HCT116 (cell line): Measurements from ENCODE around the gene TEDC2. TPM values are rescaled to one million over a fixed set of nuclear protein-coding genes. Genes with fewer than 3 reads are reported as not detected.

Experiments
- ATAC-seq: fragments of 200-7000 bp; cut with Tn5 transposase; 2 replicates; pipeline ENCODE4 v1.9.1; 2020; ENCODE audit warnings: mild to moderate bottlenecking, moderate library complexity
- BruUV-seq: library from RNA; stranded (reverse); fragments of 400-500 nt; replicated peaks from 2 replicates; lab custom pipeline; 2021; lab: Mats Ljungman, UMichigan
- CTCF ChIA-PET: fragments of 300-600 bp; sonication (Branson Sonifier 250); formaldehyde crosslinking; loops from one replicate; lab custom pipeline; 2021; ENCODE audit warnings: antibody characterized with exemption; lab: Charles Lee
- POLR2A ChIA-PET: fragments of 300-600, 350-600 bp; sonication (Branson Sonifier 250); formaldehyde crosslinking; loops from one replicate; lab custom pipeline; 2021; ENCODE audit warnings: antibody characterized with exemption; lab: Charles Lee
- RAD21 ChIA-PET, 2 experiments: fragments of 300-600 bp; sonication (Branson Sonifier 250); formaldehyde crosslinking; loops; one replicate each; lab custom pipeline; 2023; ENCODE audit warnings: low total read pairs in 2 of 2; ENCODE audit not compliant: uncharacterized antibody in 2 of 2, unreplicated experiment in 2 of 2, low non-redundant PET in 1 of 2; lab: Charles Lee
- DNase-seq: peaks from one replicate; pipeline ENCODE4 v3.0.0-alpha.2; 2010; ENCODE audit warnings: low read depth, low spot score
- H2AFZ ChIP-seq: fragments of 200-600 bp; shearing (Covaris generic), sonication (generic); 2 replicates; pipeline ENCODE4 v1.6.1; 2017; ENCODE audit warnings: low read depth, mixed run types, mixed read lengths, antibody characterized with exemption, low read length; ENCODE audit not compliant: poor library complexity, severe bottlenecking
- H3K27ac ChIP-seq: 2 replicates; pipeline ENCODE4 v1.5.1; 2012; ENCODE audit warnings: low read depth, low read length
- H3K27me3 ChIP-seq: fragments of 200-600 bp; sonication (generic); 2 replicates; pipeline ENCODE4 v1.6.1; 2016; ENCODE audit warnings: mixed run types, low read length, mixed read lengths; ENCODE audit not compliant: insufficient read depth
- H3K36me3 ChIP-seq, 2 experiments: fragments of 200-500 bp in 1 of 2; fragments of 200-600 bp in 1 of 2; sonication (Bioruptor generic) in 1 of 2; sonication (generic) in 1 of 2; 2 replicates each; pipeline versions ENCODE4 v1.5.1 to v1.6.1; 2014 to 2016; ENCODE audit warnings: low read length in 2 of 2, inconsistent platforms in 1 of 2, mixed read lengths in 1 of 2, mixed run types in 1 of 2; ENCODE audit not compliant: insufficient read depth in 2 of 2, control insufficient read depth in 1 of 2
- H3K4me1 ChIP-seq, 2 experiments: fragments of 200-600 bp in 1 of 2; sonication (generic) in 1 of 2; 2 replicates each; pipeline versions ENCODE4 v1.5.1 to v1.6.1; 2012 to 2017; ENCODE audit warnings: low read length in 2 of 2, inconsistent platforms in 1 of 2, mild to moderate bottlenecking in 1 of 2, mixed read lengths in 1 of 2, mixed run types in 1 of 2, moderate library complexity in 1 of 2; ENCODE audit not compliant: insufficient read depth in 2 of 2, control insufficient read depth in 1 of 2
- H3K4me2 ChIP-seq: fragments of 200-600 bp; sonication (generic); 2 replicates; pipeline ENCODE4 v1.6.1; 2017; ENCODE audit warnings: mixed run types, low read length, mixed read lengths
- H3K4me3 ChIP-seq, 2 experiments: fragments of 200-600 bp in 1 of 2; sonication (generic) in 1 of 2; replicated peaks in 1 of 2; 2 replicates each; pipeline ENCODE4 v1.5.1; 2011 to 2016; ENCODE audit warnings: low read length in 2 of 2, control low read depth in 1 of 2, low read depth in 1 of 2, mild to moderate bottlenecking in 1 of 2, mixed read lengths in 1 of 2, mixed run types in 1 of 2
- H3K79me2 ChIP-seq: fragments of 200-600 bp; sonication (generic); 2 replicates; pipeline ENCODE4 v1.6.1; 2017; ENCODE audit warnings: mild to moderate bottlenecking, mixed run types, low read length, moderate library complexity, mixed read lengths; ENCODE audit not compliant: insufficient read depth
- H3K9ac ChIP-seq: fragments of 200-600 bp; sonication (generic); 2 replicates; pipeline ENCODE4 v1.6.1; 2016; ENCODE audit warnings: low read length, mixed read lengths
- H3K9me2 ChIP-seq: fragments of 200-600 bp; sonication (generic), shearing (Covaris generic); 2 replicates; pipeline ENCODE4 v1.6.1; 2017; ENCODE audit warnings: mixed run types, mild to moderate bottlenecking, moderate library complexity; ENCODE audit not compliant: insufficient read depth
- H3K9me3 ChIP-seq, 2 experiments: fragments of 200-500 bp in 1 of 2; fragments of 200-600 bp in 1 of 2; sonication (Bioruptor generic) in 1 of 2; sonication (generic) in 1 of 2; 2 replicates each; pipeline ENCODE4 v1.6.1; 2014 to 2017; ENCODE audit warnings: low read length in 2 of 2, mixed read lengths in 2 of 2, inconsistent platforms in 1 of 2, low read depth in 1 of 2, mild to moderate bottlenecking in 1 of 2, mixed run types in 1 of 2, moderate library complexity in 1 of 2; ENCODE audit not compliant: control insufficient read depth in 1 of 2, insufficient read depth in 1 of 2
- H4K20me1 ChIP-seq: fragments of 200-600 bp; sonication (generic), shearing (Covaris generic); 2 replicates; pipeline ENCODE4 v1.6.1; 2017; ENCODE audit warnings: mixed run types, mild to moderate bottlenecking, moderate library complexity; ENCODE audit not compliant: insufficient read depth
- ATF3 ChIP-seq: IDR thresholded peaks from 2 replicates; pipeline ENCODE4 v1.6.1; 2012
- CBX3 ChIP-seq: IDR thresholded peaks from 2 replicates; pipeline ENCODE4 v1.6.1; 2012; ENCODE audit warnings: low read depth
- CEBPB ChIP-seq: IDR thresholded peaks from 2 replicates; pipeline ENCODE4 v1.6.1; 2012; ENCODE audit warnings: low read depth
- CTCF ChIP-seq, 3 experiments: fragments of 200-600 bp in 1 of 3; sonication (generic) in 1 of 3; IDR thresholded peaks in 2 of 3; conservative IDR thresholded peaks in 1 of 3; 2 replicates each; pipeline ENCODE4 v1.5.1; 2012 to 2017; ENCODE audit warnings: low read depth in 2 of 3, low read length in 2 of 3, antibody characterized with exemption in 1 of 3, borderline replicate concordance in 1 of 3, control low read depth in 1 of 3, mild to moderate bottlenecking in 1 of 3, mixed read lengths in 1 of 3, mixed run types in 1 of 3, moderate library complexity in 1 of 3; ENCODE audit not compliant: insufficient read depth in 1 of 3
- EGR1 ChIP-seq: IDR thresholded peaks from 2 replicates; pipeline ENCODE4 v1.6.1; 2012; ENCODE audit warnings: low read depth
- ELF1 ChIP-seq: IDR thresholded peaks from 2 replicates; pipeline ENCODE4 v1.6.1; 2012; ENCODE audit warnings: low read depth, borderline replicate concordance
- EZH2phosphoT487 ChIP-seq: fragments of 200-600 bp; IDR thresholded peaks from 2 replicates; pipeline ENCODE4 v1.6.1; 2018; ENCODE audit warnings: antibody characterized with exemption, borderline replicate concordance
- FOSL1 ChIP-seq: IDR thresholded peaks from 2 replicates; pipeline ENCODE4 v1.6.1; 2012; ENCODE audit warnings: low read depth
- POLR2A ChIP-seq: IDR thresholded peaks from 2 replicates; pipeline ENCODE4 v1.7.0; 2011; ENCODE audit warnings: borderline replicate concordance; ENCODE audit not compliant: insufficient read depth, insufficient read length; ENCODE audit errors: extremely low read depth
- POLR2AphosphoS5 ChIP-seq: IDR thresholded peaks from 2 replicates; pipeline ENCODE4 v1.6.1; 2011; ENCODE audit warnings: mild to moderate bottlenecking, low read depth, low read length, moderate library complexity
- RAD21 ChIP-seq: IDR thresholded peaks from 2 replicates; pipeline ENCODE4 v1.6.1; 2012; ENCODE audit warnings: low read depth, mild to moderate bottlenecking
- SIN3A ChIP-seq: IDR thresholded peaks from 2 replicates; pipeline ENCODE4 v1.6.1; 2012; ENCODE audit warnings: low read depth
- SP1 ChIP-seq: IDR thresholded peaks from 2 replicates; pipeline ENCODE4 v1.6.1; 2012; ENCODE audit warnings: low read depth
- TCF7L2 ChIP-seq: IDR thresholded peaks from 2 replicates; pipeline ENCODE4 v1.7.0; 2011; ENCODE audit warnings: borderline replicate concordance, inconsistent platforms; ENCODE audit not compliant: insufficient read depth, insufficient read length; ENCODE audit errors: extremely low read depth
- ZBTB33 ChIP-seq: IDR thresholded peaks from 2 replicates; pipeline ENCODE4 v1.6.1; 2011; ENCODE audit warnings: mild to moderate bottlenecking, low read length, moderate library complexity; ENCODE audit not compliant: insufficient replicate concordance; ENCODE audit errors: extremely low read depth
- ZFX ChIP-seq: fragments of 450-650 bp; IDR thresholded peaks from 2 replicates; pipeline ENCODE4 v1.6.1; 2017
- intact Hi-C: fragments of 100-400 bp; cut with micrococcal nuclease; formaldehyde crosslinking; loops from 2 replicates; pipeline ENCODE4 v1.10.0; 2022
- total RNA-seq: library from RNA; stranded (reverse); gene quantifications from one replicate; pipeline ENCODE4 v1.2.1, GENCODE V29; 2021; ENCODE audit not compliant: unreplicated experiment

TEDC2 gene
- total RNA-seq, 1 experiment from 2014 or later: 26.5 TPM

GRCh38 chr16:2494616-2495015 is 34.7 kb downstream of the TEDC2 start:
- intact Hi-C loops: no loop called here
- RAD21 ChIA-PET: no interaction called here

More at GRCh38 chr16:2494616-2495015, 34.7 kb downstream of the TEDC2 start:
- no peaks in the 10 kb centered on the region; a peak in 1 of 4 replicates for H3K36me3 ChIP-seq
- H3K4me2 ChIP-seq: no peak overlapping the region
- TF ChIP-seq CEBPB (no peak), EGR1 (no peak), POLR2AphosphoS5 (no peak), ATF3 (no peak), FOSL1 (no peak), ELF1 (no peak), CTCF (IDR thresholded peaks at IDR 0.05 in 2 of 3, conservative IDR thresholded peaks at IDR 0.05 in 1 of 3; ENCODE audit: borderline replicate concordance in 1 of 3, insufficient read depth in 1 of 3, low read depth in 2 of 3, low read length in 2 of 3) (no peak), RAD21 (no peak), SIN3A (no peak), CBX3 (no peak), SP1 (no peak), ZFX (no peak), ZBTB33 (no peak), POLR2A (no peak), EZH2phosphoT487 (no peak), TCF7L2 (no peak)
- H4K20me1 ChIP-seq: no peaks in the 10 kb centered on the region
- H3K9me3 ChIP-seq: no peaks in the 10 kb centered on the region
- BruUV-seq: no TSS peak
- peaks cover 17% of the 10 kb centered on the region; the same call in 1 of the 2 replicates for H3K79me2 ChIP-seq
- ATAC-seq (no peak), DNase-seq (no peak)
- H2AFZ ChIP-seq: no peak overlapping the region
- no peaks in the 10 kb centered on the region for H3K27me3 ChIP-seq
- H3K4me3 ChIP-seq: no peak overlapping the region
- H3K9ac ChIP-seq: no peak overlapping the region
- POLR2A ChIA-PET: no interaction called here
- H3K4me1 ChIP-seq: no peaks in the 10 kb centered on the region
- CTCF ChIA-PET: no interaction called here
- H3K9me2 ChIP-seq: no peaks in the 10 kb centered on the region
- no peak overlapping the region for H3K27ac ChIP-seq
